ENCODE measurements around the gene CCDC149. TPM values are rescaled to one million over a fixed set of nuclear protein-coding genes. Genes with fewer than 3 reads are reported as not detected.

Gene CCDC149
- total RNA-seq, 1 experiment from 2014 or later: 5.3 TPM

- no peak for TF ChIP-seq CTCF (IDR thresholded peaks at IDR 0.05 in 2 of 3, conservative IDR thresholded peaks at IDR 0.05 in 1 of 3; ENCODE audit: borderline replicate concordance in 1 of 3, insufficient read depth in 1 of 3, low read depth in 2 of 3, low read length in 2 of 3)
Observed at GRCh38 chr4:24949970-24950369, 37.1 kb upstream of the CCDC149 start (continued).

- ChIA-PET RAD21 (ENCODE audit: low non-redundant PET in 1 of 2, low total read pairs in 2 of 2, uncharacterized antibody in 2 of 2, unreplicated experiment in 2 of 2) (no interaction called here), POLR2A (no interaction called here), CTCF (no interaction called here)
- no peak overlapping the region for H3K4me2 ChIP-seq (ENCODE audit: low read length)
- DNase-seq (ENCODE audit: low read depth, low spot score) (no peak), ATAC-seq (no peak)
- H3K27ac ChIP-seq (ENCODE audit: low read depth, low read length): no peak overlapping the region
- no peaks in the 10 kb centered on the region for H4K20me1 ChIP-seq (ENCODE audit: insufficient read depth)
- no peak overlapping the region for H3K4me3 ChIP-seq (replicated peaks in 1 of 2; ENCODE audit: low read depth in 1 of 2, low read length in 2 of 2)
- H3K9me2 ChIP-seq (ENCODE audit: insufficient read depth): no peaks in the 10 kb centered on the region
- intact Hi-C loops (cut with micrococcal nuclease): no loop called here
- H3K9ac ChIP-seq (ENCODE audit: low read length): no peak overlapping the region
- no peaks in the 10 kb centered on the region for H3K27me3 ChIP-seq (ENCODE audit: insufficient read depth, low read length)
- no peak for TF ChIP-seq FOSL1 (IDR thresholded peaks at IDR 0.05; ENCODE audit: low read depth)
- no peaks in the 10 kb centered on the region for H3K4me1 ChIP-seq (ENCODE audit: control insufficient read depth in 1 of 2, insufficient read depth in 2 of 2, low read length in 2 of 2)
- H3K9me3 ChIP-seq (ENCODE audit: control insufficient read depth in 1 of 2, insufficient read depth in 1 of 2, low read depth in 1 of 2, low read length in 2 of 2): no peaks in the 10 kb centered on the region
- H2AFZ ChIP-seq (ENCODE audit: low read depth, low read length, poor library complexity, severe bottlenecking): no peak overlapping the region
- H3K36me3 ChIP-seq (ENCODE audit: control insufficient read depth in 1 of 2, insufficient read depth in 2 of 2, low read length in 2 of 2): no peaks in the 10 kb centered on the region
- BruUV-seq (replicated peaks): no TSS peak
- no peaks in the 10 kb centered on the region for H3K79me2 ChIP-seq (ENCODE audit: insufficient read depth, low read length)
Observed at GRCh38 chr4:24937917-24938281, 25.1 kb upstream of the CCDC149 start.

DNA sequence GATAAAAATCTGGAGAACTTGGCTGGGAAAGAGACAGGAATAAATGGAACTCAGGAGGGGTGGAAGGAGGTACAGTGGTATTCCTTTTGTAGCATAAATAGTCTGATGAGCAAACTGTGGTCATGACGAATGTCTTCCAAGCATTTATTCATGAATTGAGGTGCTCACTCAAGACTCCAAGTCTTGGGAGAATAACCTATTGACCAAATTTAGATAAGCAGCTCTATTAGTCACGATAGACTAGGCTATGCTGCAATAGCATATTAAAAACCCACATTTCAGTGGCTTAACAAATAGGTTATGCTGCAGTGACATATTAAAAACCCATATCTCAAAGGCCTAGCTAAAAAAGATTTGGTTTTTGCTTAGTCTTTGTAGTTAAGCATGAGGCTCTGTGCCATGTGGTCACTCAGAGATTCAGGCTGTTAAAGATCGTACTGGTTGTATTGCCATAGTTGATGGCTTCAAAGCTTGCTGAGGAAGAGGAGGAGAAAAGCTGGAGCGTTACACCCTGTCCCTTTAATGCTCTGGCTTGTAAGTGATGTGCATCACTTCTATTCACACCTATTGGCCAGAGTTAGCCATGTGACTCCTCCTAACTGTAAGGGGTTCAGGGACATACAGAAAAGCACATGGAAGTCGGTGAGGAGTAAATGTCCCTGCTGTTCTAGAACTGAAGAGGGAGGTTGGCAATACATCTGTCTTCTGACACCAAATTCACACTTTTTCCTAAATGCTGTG, 24.5 kb upstream of the CCDC149 start:
- H3K9ac ChIP-seq (ENCODE audit: low read length): no peak overlapping the region
- H3K4me1 ChIP-seq (ENCODE audit: control insufficient read depth in 1 of 2, insufficient read depth in 2 of 2, low read length in 2 of 2): no peaks in the 10 kb centered on the region
- no peak for TF ChIP-seq YY1 (IDR thresholded peaks at IDR 0.05; ENCODE audit: extremely low read depth, insufficient replicate concordance, low read depth, low read length)
- no peak for TF ChIP-seq MAX (IDR thresholded peaks at IDR 0.05)
- TF ChIP-seq EZH2 (IDR thresholded peaks at IDR 0.05): no peak
- TF ChIP-seq ZNF274 (IDR thresholded peaks at IDR 0.05; ENCODE audit: low read depth, low read length): no peak
- no peak for TF ChIP-seq SIN3A (IDR thresholded peaks at IDR 0.05; ENCODE audit: low read depth)
- no peak for TF ChIP-seq CEBPB (IDR thresholded peaks at IDR 0.05; ENCODE audit: low read depth)
- no peak for TF ChIP-seq FOSL1 (IDR thresholded peaks at IDR 0.05; ENCODE audit: low read depth)
- no peak for TF ChIP-seq TCF7L2 (IDR thresholded peaks at IDR 0.05; ENCODE audit: borderline replicate concordance, extremely low read depth, insufficient read depth, insufficient read length)
- TF ChIP-seq JUND (IDR thresholded peaks at IDR 0.05): no peak
- BruUV-seq (replicated peaks): no TSS peak
- ATAC-seq (no peak), DNase-seq (ENCODE audit: low read depth, low spot score) (no peak)
- H3K36me3 ChIP-seq (ENCODE audit: control insufficient read depth in 1 of 2, insufficient read depth in 2 of 2, low read length in 2 of 2): no peaks in the 10 kb centered on the region
- intact Hi-C loops (cut with micrococcal nuclease): no loop called here
- ChIA-PET RAD21 (ENCODE audit: low non-redundant PET in 1 of 2, low total read pairs in 2 of 2, uncharacterized antibody in 2 of 2, unreplicated experiment in 2 of 2) (no interaction called here), CTCF (no interaction called here), POLR2A (no interaction called here)
- H4K20me1 ChIP-seq (ENCODE audit: insufficient read depth): no peaks in the 10 kb centered on the region
- H3K4me2 ChIP-seq (ENCODE audit: low read length): no peak overlapping the region
- H2AFZ ChIP-seq (ENCODE audit: low read depth, low read length, poor library complexity, severe bottlenecking): no peak overlapping the region
- H3K27ac ChIP-seq (ENCODE audit: low read depth, low read length): no peak overlapping the region
- H3K79me2 ChIP-seq (ENCODE audit: insufficient read depth, low read length): no peaks in the 10 kb centered on the region
- no peaks in the 10 kb centered on the region for H3K27me3 ChIP-seq (ENCODE audit: insufficient read depth, low read length)
- H3K4me3 ChIP-seq (replicated peaks in 1 of 2; ENCODE audit: low read depth in 1 of 2, low read length in 2 of 2): no peak overlapping the region
- H3K9me2 ChIP-seq (ENCODE audit: insufficient read depth): no peaks in the 10 kb centered on the region
- no peaks in the 10 kb centered on the region for H3K9me3 ChIP-seq (ENCODE audit: control insufficient read depth in 1 of 2, insufficient read depth in 1 of 2, low read depth in 1 of 2, low read length in 2 of 2)
